ENCODE data around the gene CKB.
A peak's percentile ranks its signal among the peaks of the same experiment; 100 is the strongest.

The CKB gene

DNA sequence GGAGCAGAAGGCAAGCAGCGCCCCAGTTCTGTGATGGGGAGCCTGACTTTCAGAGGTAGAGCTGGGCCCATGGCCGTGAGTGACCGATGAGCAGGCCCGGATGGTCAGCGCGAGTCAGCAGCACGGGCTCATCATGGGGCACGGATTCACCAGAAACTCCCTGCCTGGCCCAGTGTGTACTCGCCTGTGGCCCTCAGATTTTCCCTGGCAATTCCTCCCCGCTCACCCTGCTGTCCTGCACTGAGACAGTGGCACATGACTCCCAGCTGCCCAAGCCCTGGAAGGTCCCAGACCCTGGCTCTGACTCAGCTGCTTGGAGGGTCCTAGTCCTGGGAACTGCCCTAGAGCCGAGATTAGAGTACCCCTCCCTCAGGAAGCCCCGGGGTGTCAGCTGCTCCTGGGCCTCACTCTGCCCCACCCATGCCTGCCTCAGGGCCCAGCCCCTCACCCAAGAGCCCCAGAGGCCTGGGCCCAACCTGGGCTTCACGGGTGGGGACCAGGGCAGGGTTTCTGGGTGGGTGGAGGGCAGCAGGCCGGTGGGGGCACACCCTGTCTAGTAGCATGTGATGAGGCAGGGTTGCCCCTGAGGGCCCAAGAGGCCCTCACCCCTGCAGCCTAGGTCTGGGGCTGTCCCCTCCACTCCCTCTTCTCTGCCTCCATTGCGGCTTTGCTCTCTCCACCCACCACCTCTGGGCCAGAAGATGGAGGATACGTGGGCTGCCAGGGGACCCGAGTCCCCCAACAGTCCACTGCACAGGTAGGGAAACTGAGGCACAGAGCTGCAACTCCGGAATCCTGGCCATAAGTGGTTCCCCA lies 14.8 kb upstream of the CKB start:
- no peak for DNase-seq

DNA sequence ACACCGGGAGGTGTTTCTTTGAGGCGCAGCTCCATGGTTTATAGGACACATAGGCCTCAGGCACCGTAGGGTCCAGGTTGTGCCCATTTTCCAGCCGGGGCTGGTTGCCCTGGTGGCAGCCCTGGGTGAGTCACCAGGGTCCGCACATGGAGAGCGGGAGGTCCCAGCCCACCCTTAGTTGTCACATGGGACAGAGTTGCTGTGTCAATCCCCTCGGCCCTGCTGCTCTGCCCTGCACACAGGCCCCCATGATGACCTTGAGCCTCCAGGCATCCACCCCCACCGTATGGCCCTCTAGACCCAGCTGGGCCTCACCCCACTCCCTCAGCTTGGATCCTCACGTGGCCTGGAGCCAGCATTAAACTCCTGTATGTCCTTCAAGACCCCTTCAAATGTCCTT lies 14.1 kb upstream of the CKB start:
- no peak for DNase-seq

DNA sequence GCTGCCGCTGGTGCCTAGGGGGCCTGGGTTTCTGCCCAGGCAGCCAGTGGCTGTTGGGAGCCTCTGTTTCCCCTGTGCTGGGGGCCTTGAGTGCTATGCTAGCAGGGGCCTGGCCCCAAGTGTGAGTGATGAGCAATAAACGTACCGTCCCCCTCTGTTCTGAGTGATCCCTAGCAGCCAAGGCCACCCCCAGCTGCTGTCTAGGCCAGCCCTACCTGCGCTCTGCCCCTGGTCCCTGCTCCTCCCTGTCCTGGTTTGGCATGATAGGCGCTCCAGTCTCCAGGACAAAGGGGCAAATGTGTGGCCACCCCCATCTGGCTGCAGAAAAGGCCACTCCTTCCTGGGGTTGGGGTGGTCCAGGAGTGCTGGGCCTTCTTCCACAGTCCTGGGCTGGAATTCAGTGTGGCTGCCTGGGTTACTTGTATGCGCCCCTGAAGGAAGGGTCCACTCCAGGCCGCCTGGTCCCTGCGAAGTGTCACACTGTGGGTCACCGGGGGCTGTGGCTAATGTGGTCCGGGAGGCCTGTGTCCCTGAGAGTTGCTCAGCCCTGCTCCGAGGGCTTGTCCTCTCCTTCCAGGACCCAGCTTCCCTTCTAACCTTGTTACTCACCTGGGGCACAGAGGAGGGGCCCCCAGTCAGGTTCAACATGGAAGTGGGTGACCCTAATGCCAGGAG lies 13.4 kb upstream of the CKB start:
- DNase-seq, result no peak

DNA sequence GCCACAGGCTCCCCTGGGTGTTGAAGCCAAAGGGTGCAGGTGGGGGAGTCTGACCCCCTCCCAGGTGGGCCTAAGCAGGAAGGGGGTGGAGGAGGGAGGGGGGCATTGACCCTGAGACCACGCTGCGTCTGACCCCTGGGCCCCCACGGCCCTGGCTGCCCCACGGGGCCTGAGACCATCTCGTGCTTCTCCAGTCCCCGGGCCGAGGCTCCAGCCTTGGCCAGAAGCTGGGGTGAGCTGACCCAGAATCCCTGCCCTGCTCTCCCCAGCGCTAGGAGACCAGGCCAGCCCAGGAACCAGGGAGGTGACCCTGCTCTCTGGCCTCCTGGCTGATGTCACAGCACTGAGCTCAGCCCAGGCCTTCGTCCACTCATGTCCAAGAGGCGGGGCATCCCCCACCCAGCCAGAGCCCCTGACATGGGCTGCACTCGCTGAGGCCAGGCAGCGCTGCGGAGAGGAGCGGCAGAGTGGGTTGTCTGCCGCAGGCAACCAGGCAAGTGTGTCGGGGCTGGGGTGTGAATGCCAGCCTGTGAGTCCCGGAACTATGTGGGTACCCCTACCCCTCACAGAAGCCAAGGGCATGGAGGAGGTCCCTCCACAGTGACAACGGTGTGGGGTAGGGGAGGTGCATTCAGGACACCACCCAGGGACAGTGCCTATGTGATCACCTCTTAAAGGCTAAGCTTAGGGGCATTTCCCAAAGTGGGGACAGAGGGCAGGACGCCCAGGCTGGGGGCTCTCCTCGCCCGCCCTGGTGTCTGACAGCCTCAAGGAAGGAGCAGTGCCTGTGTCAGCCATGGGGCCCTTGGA lies 12.7 kb upstream of the CKB start:
- no peak for DNase-seq

DNA sequence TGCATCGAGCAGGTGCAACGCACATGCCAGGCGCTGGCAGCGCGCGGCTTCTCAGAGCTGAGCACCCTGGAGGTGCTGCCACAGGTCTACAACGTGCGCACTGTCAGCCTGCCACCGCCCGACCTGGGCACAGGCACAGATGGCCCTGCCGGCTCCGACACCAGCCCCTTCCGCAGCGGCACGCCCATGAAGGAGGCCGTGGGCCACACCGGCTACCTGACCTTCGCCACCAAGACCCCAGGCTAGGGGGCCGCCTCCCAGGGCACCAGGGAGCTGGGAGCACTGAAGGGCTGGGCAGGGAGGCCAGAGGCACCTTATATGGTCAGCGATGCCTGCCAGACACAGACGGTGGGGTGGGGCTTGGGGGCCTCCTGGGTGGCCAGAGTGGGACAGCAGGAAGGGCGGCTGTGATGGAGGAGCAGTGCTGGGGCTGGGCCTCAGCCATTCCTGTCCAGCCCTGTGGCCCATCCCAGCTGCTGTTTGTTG lies 12.0 kb upstream of the CKB start:
- DNase-seq, result no peak

DNA sequence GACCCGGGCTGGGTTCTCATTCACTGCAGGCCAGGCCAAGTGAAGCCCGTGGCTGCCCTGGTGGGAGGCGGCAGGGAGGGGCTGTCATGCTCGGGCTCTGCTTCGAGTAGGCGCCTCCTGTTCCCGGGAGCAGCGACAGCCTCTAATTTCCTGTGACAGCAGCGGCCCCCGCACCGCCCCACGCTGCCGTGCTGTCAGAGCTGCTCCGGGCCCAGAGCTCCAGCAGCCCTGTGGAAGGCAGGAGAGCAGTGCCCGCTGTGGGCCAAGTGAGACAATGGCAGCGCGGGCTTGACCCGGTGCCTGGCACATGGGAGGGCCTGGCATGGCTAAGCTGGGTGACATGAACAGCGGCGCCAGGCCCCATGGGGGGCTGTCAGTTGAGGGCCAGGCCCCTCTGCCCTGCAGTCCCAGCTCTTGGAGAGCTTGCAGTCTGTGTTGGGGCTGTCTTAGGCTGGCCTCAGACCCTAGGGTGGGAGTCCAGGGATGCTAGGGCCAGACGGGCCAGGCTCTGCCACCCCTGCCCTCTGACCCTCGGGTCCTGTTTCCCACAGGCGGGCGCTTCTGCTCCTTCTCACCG lies 11.5 kb upstream of the CKB start:
- peak; percentile 82 for DNase-seq

DNA sequence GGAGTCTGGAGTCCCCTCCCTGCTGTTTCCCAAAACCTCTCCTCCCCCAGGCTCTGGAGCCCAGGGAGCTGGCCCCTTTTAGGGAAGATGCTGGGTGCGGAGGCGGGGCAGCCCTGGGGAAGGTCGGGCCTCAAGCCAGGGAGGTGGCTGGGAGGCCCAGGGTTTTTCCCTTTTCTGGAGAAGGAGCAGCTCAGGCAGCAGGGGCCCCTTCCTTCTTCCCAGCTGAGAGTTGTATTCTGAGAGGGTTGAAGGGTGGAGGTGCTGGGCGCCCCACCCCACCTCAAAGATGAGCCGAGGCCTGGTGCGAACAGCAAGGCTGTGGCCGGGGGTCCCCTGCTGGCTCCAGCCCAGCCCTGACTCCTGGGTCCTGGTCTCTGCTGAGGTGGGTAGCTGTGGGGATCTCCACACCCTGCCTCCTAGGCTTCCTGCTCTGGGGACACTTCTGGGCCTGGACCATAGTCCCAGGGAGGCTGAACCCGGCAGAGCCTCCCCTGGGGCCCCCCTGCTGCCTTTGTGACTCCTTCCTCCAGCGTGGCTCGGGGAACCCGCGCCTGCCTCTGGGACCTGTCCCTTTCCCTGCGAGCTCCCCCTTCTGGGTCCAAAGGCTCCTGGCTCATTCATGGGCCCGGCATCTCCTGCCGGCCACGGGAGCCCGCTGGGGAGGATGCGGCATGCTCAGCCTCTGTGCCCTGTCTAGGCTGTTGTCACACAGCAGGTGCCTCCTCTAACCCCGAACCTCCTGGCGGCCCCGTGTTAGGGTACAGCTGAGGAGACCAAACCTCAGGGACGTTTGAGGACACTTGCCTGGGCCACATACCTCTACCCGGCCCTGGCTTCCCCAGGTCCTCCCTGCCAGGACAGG lies 10.7 kb upstream of the CKB start:
- no peak for DNase-seq

DNA sequence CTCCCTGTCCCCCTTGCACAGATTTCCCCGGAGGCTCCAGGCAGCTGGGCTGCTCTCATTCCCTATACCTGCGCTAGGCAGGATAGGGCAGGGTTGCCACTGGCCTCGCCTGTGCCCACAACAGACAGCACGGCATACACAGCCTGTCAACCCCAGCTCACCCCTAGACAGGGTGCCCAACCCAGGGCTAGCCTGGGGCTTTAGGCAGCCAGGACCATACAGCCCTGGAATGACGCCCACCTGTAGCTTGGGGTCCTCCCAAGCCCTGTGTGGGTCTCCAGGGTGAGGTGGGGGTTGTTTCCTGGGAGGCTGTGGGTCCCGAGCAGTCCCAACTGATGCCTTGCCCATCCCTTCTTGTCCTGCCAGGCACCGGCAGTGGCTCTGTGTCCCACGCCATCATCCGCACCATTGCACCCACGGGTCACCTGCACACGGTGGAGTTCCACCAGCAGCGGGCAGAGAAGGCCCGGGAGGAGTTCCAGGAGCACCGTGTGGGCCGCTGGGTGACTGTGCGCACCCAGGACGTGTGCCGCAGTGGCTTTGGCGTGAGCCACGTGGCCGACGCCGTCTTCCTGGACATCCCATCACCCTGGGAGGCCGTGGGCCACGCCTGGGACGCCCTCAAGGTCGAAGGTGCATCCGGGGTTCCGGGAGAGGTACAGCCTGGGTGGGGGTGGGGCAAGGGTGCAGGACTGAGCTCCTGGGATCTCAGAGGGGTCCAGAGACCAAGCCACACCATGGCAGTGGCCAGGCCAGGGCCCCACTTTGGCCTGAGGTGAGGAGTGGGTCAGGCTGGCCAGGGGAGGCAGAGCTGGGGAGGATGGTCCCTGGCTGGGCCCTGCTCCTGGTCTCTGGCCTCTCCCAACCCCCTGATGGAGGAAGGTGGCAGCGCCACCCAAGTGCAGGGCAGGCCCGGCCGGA lies 9.8 kb upstream of the CKB start:
- no peak for DNase-seq

DNA sequence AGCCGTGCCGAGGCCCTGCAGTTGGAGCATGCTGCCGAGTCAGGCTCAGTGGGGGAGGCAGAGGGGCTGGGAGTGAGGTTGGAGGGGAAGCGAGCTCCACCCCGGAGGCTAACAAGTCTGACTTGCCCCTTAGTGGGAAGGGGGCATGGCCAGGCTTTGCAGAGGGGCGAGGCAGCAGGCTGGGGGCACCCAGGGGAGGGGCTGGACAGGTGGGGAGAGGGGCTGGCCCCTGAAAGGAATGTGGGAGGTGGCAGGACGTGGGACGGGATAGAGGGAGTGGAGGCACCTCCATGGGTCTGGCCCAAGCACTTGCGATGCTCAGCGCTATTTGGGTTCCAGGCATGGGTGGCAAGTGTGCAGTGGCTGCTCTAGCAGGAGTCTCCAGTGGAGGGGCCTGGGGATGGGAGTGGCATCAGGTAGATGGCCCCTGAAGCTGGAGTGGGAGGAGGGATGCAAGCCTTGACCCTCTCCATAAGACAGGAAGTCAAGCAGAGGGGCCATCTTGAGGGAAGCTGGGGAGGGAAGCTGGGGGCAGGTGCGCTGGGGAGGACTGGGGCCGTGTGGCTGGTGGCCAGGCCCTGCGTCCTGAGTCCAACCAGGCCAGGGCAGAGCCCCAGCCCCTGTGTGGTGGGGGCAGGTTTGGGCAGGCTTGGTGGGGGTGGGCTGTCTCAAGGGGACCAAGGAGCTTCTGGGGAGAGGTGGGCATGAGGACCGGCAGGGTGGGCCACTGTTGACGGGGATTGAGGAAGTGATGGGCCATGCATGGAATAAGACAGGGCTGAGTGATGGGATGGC lies 9.0 kb upstream of the CKB start:
- DNase-seq, result no peak

DNA sequence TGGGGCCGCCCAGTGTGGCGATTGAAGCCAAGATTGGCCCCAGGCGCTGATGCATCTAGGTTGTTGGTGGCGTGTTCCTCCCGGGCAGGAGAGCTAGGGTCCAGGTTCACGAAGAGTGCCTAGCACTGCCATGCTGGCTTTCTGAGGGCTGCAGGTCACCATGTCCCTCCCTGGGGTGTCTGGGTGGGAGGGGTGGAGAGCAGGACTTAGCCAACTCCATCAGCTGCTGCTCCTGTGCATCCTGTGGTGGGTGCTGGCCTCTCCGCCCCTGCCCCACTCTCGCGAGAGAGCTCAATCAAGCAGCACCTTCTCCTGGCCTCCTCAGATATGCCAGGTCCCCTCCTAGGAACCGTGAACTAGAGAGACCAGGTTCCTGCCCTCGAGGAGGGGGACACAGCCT lies 8.2 kb upstream of the CKB start:
- no peak for DNase-seq

DNA sequence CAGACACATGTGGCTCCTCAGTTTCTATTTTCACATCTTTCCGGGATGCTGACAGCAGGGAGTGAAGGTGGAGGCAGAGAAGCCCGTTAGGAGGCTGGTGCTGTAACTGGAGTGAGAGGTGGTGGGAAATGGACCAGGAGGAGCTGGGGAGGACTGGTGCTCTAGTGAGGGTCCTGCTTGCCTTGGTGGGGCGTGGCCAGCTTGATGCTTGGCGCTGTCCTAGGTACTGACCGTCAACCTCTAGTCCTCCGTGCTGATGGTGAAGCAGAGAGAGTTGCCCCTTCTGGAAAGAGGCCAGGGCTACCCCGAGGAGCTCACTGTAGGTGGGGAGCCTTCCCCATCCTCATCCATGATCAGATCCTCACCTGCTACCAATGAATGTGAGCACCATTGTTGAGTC lies 7.8 kb upstream of the CKB start:
- peak; percentile 58 for DNase-seq

DNA sequence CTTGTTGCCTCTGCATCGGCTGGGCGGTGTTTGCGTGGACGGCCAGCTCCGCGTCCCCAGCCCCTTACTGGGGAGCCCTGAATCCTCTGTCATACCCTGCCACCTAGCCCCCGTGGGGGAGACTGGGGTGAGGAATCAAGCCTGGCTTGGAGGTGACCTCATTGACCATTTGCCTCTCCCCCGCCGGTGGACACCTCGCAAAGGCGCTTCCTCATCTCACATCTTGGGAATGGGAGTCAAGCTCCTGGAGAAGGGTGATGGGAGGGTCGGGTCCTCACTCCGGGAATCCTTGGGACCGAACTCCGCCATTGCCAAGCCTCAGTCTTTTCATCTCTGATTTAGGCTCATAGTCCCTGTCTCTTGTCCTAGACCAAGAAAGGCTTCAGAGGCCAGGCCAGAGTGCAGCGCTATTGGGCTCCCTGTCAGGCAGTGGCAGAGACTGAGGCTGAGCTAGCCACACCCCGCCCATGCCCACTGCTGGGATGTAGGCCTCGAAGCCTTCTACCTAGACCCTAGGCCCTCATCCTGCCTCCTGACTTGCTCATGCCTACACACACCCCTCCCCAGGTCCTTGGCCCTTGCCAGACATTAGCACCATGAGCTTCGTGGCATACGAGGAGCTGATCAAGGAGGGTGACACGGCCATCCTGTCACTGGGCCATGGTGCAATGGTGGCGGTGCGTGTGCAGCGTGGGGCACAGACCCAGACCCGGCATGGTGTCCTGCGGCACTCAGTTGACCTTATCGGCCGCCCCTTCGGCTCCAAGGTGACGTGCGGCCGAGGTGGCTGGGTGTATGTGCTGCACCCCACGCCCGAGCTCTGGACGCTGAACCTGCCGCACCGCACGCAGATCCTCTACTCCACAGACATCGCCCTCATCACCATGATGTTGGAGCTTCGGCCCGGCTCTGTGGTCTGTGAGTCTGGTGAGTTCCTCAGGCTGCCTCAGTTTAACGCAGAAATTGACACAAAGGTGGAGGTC lies 7.0 kb upstream of the CKB start:
- DNase-seq, result peak; percentile 42

DNA sequence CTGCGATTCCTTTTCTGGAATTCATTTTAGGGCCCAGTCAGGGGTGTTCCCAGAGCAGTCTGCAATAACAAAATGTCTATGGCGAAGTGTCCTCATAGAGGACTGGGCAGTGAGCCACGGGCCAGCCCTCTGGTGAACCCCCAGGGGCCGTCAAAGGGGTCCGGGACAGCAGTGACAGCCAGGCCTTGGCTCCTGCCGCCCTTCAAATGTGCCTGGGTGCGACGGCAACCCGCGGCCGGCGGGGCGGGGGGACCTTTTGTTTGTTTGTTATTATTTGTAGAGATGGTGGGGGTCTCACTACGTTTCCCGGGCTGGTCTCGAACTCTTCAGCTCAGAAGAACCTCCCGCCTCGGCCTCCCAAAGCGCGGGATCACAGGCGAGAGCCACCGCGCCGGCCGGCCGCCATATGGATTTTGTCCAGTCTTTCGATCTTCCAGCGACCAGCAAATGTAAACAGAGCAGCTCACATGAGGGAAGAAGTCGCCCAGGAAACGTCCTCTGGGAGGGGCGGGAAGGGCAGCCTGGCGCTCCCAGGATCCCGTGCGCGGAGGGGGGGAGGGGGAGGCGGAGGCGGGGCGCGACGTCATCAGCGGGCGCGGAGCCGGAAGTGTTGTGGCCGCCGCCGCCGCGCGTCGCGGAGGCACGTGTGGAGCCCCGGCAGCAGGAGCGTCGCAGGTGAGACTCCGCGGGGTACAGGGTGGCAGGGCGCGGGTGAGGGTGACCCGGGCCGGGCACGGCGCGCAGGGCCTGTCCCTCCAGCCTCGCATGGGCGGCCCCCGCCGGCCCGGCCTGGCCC lies 6.2 kb upstream of the CKB start, which contains the start of gene TRMT61A:
Gene TRMT61A (plus strand): TSS at position 610 of the 796 bp plus-strand sequence. CDS start 783 bp downstream, outside the sequence.
- DNase-seq, result peak; percentile 95

DNA sequence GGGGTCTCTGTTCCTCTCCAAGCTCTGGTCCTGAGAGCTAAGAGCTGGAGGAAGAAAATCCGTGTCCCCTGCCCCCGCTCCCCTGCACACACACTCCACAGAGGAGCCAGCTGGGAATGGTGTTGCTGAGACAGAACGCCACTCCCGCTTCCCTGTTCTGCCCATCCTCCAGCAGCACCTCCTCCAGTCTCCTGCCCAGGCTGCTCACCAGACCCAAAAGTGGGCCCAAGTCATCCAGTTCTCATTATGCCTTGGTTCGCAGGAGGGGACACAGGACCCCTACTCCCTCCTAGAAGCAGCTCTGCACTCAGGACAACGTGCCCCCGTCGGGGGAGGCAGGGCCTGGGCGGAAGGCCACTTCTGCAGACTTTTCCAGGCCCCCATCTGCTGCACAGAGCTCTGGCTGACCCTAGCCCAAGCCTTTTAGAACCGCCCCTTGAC lies 5.5 kb upstream of the CKB start:
- DNase-seq, result peak; percentile 57

DNA sequence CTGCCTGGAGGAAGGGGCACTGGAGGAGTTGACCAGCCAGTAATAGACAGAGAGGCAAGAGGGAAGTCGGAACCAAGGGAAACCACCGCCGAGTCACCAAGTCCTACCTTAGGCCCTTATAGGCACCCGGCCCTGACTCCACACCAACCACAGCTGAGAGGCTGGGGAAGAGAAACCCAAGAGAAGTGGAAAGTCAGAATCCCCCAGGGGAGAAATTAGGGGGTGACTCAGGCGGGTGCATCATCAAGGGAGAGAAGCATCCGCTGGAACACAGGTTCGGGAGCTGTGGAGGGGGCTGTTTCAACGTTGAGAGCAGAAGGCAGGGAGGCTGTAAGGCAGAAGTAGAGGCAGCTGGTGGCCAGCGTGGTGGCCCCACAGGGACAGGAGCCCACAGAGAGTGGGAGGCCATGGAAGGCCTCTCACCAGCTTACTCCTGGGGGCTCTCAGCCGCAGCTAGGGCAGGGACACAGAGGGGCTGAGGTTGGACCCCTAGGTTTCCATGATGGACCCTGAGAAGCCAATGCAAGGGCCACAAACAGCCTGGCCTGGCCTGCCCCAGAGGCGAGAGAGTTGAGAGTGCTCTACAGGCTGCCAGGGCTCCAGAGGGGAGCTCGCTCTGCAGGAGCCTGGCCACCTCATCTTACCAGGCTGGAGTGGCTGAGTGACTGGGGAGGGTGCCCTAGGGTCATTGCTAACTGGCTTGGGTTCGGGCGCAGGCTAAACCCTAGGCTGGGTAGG lies 4.9 kb upstream of the CKB start:
- DNase-seq, result no peak

DNA sequence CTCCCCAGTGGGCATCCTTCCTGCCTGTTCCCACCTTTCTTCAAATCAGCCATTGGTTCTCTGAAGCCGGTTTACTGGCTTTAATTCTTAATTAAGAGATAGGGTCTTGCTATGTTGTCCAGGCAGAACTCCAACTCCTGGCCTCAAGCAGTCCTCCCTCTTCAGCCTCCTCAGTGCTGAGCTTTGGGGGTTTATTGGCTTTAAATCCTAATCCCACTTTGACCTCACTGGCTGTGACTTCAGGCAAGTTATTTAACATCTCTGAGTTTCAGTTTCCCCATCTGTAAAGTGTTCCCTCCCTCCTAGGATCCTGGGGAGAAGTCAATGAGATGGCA lies 4.3 kb upstream of the CKB start:
- DNase-seq, result no peak

DNA sequence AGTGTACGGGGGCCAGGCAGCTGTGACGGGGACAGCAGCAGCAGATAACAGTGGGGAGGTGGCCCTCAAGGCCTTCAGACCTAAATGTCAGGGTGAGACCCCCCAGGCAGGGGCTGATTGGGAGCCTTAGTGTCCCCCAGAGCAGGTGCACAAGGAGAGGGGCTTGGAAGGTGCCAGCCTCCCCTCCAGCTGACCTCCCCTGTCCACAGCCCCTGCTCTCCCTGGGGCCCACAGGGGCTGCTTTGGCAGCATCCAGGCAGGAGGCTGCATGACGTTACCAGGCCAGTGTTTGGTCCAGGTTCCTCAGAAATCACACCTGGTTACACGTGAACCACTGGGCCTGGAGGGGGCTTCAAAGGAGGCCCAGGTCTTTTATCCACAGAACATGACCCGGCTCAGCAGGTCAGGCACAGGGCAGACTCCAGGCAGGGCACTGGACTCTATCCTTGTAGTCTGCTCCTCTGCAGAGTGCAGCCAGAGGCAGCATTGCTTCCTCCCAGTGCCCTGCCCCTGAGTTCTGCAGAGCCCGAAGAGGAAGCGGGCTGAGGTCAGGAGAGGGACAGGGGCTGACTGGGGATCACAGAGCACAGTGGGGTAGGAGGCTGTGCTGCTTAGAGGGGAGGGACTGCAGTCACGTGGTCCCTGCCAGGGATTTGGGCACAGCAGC lies 3.8 kb upstream of the CKB start:
- DNase-seq, result no peak

Measured in eye (tissue), 1 donor.